ENCODE results near the gene SLCO2B1. TPM values are rescaled to one million over a fixed set of nuclear protein-coding genes. Genes with fewer than 3 reads are reported as not detected.

Gene SLCO2B1
- total and polyA plus RNA-seq, 5 experiments from 2014 or later: 0.99 to 2.3 TPM; not detected in 3

- Mint-ChIP-seq H3K36me3 (no peaks in the 10 kb centered on the region), H3K27ac (peak overlapping the region in 2 of 10 donors; percentile 3 to 39), H3K4me3 (no peak overlapping the region), H3K27me3 (peaks cover 1 to 10% (median 5%) of the 10 kb centered on the region in 5 donors), H3K4me1 (peaks cover 23 to 33% (median 28%) of the 10 kb centered on the region in 4 donors), H3K9me3 (no peaks in the 10 kb centered on the region)
- DNase-seq (no peak), ATAC-seq (no peak)
- POLR2A ChIA-PET: interaction anchor here (1.3 kb wide), 1 partner anchor 128 kb away, joined by 3 read pairs; no protein-coding TSS in a partner anchor
Measured at GRCh38 chr11:75146711-75147110, 4.2 kb upstream of the SLCO2B1 start.

DNA sequence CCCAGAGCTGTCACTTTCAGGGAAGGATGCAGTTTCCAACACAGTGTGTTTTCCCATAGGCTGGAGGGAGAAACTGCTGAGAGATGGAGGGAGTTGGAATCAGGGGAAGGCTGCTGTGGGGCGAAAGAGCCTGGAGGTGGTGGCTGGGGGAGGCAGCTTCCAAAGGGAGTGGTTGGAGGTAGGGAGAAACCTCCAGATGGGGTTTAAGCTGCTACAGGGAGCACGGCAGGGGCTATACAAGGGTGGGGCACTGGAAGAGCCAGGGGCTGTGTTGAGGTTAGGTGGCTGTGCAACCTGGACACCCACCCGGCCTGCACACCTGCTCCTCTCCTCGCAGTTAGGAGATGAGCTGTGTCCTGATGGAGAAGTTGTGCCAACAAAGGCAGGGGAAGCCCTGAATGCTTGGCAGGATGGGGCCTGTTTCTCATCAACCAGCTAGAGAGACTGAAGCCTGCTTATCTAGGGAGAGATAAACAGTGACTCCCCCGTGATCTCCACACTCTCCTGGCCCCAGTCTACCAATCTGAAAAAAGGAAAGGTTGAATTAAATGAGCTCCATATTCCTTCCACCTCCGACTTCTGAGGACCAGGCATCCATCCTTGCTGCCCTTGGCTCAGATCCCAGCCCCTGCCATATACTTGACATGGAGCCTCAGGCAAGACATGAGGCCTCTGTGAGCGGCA is 3.6 kb upstream of the SLCO2B1 start:
- peak overlapping the region in 2 of 10 donors; percentile 39 to 50 for H3K27ac Mint-ChIP-seq
- no peak overlapping the region for H3K4me3 Mint-ChIP-seq
- no peaks in the 10 kb centered on the region for H3K9me3 Mint-ChIP-seq
- no peak for ATAC-seq
- H3K27me3 Mint-ChIP-seq: peaks cover 1 to 15% (median 7%) of the 10 kb centered on the region in 5 donors
- H3K36me3 Mint-ChIP-seq: no peaks in the 10 kb centered on the region
- POLR2A ChIA-PET: interaction anchor here (1.3 kb wide), 1 partner anchor 128 kb away, joined by 3 read pairs; no protein-coding TSS in a partner anchor
- H3K4me1 Mint-ChIP-seq: peaks cover 21 to 27% (median 23%) of the 10 kb centered on the region in 4 donors
- DNase-seq: peak in 1 of 10 donors; percentile 40

- POLR2A ChIA-PET: interaction anchor here (1.3 kb wide), 1 partner anchor 127 kb away, joined by 3 read pairs; no protein-coding TSS in a partner anchor
- no peak for DNase-seq
- Mint-ChIP-seq H3K27ac (peak overlapping the region in 1 of 10 donors; percentile 39), H3K4me3 (no peak overlapping the region), H3K9me3 (no peaks in the 10 kb centered on the region), H3K36me3 (no peaks in the 10 kb centered on the region), H3K27me3 (peaks cover 1 to 15% (median 7%) of the 10 kb centered on the region in 5 donors), H3K4me1 (peaks cover 17 to 22% (median 18%) of the 10 kb centered on the region in 4 donors)
- no peak for ATAC-seq
Measured at GRCh38 chr11:75147875-75148263, 3.0 kb upstream of the SLCO2B1 start.

- DNase-seq: peak in 1 of 10 donors; percentile 26
- POLR2A ChIA-PET: no interaction called here
- no peak for ATAC-seq
- no peaks in the 10 kb centered on the region for H3K9me3 Mint-ChIP-seq
- H3K4me1 Mint-ChIP-seq: peaks cover 10 to 15% (median 12%) of the 10 kb centered on the region in 4 donors
- peaks cover 3 to 19% (median 9%) of the 10 kb centered on the region in 5 donors for H3K27me3 Mint-ChIP-seq
- no peaks in the 10 kb centered on the region for H3K36me3 Mint-ChIP-seq
- H3K27ac Mint-ChIP-seq: no peak overlapping the region
- H3K4me3 Mint-ChIP-seq: no peak overlapping the region
Measured at GRCh38 chr11:75148436-75148983, 2.4 kb upstream of the SLCO2B1 start.

DNA sequence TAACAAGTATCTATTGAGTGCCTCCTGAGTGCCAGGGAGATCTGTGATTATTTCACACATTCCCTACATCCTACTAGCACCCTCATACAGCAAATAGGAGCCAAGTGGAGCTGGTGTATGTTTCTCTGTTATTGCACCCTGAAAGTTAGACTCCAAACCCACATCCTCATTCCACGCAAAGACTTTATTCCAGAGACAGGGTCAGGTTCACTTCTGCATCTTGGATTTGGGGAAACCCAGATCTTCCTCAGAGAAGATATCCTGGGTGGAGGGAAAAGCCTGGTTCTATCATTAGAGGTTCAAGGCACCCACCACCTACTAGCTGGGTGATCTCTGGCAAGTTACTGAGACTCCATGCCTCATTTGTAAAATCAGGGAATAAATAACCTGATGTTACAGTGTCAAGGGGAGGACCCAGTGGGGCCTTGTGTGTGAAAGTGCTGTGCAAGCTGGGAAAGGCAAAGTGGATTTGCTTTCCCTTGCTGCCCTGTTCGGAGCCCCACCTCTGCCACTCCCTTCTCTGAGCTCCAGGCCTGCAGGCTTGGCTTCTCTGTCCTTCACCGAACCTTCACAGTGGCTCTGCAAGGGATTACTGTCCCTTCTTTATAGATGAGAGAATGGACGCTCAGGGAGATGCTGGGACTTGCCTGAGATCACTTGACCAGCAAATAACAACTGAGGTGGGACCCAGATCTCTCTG is 991 bp upstream of the SLCO2B1 start:
- peaks cover 3 to 19% (median 9%) of the 10 kb centered on the region in 5 donors for H3K27me3 Mint-ChIP-seq
- no peak for DNase-seq

GRCh38 chr11:75151346-75152047 is 590 bp downstream of the SLCO2B1 start:
- H3K27ac Mint-ChIP-seq: peak overlapping the region in 3 of 10 donors; percentile 14 to 26 (median 18)
- ATAC-seq (no peak), DNase-seq (peak in 1 of 10 donors; percentile 18)
- POLR2A ChIA-PET: no interaction called here
- H3K4me3 Mint-ChIP-seq: no peak overlapping the region
- H3K27me3 Mint-ChIP-seq: peaks cover 3 to 19% (median 9%) of the 10 kb centered on the region in 5 donors
- H3K9me3 Mint-ChIP-seq: no peaks in the 10 kb centered on the region
- no peaks in the 10 kb centered on the region for H3K36me3 Mint-ChIP-seq
- peaks cover 0 to 6% (median 1%) of the 10 kb centered on the region in 4 donors for H3K4me1 Mint-ChIP-seq

More for the DNA sequence above, 991 bp upstream of the SLCO2B1 start:
- POLR2A ChIA-PET: no interaction called here
- no peaks in the 10 kb centered on the region for H3K36me3 Mint-ChIP-seq
- no peak overlapping the region for H3K4me3 Mint-ChIP-seq
- peak overlapping the region in 1 of 10 donors; percentile 8 for H3K27ac Mint-ChIP-seq
- no peak for ATAC-seq
- H3K4me1 Mint-ChIP-seq: peaks cover 0 to 7% (median 4%) of the 10 kb centered on the region in 4 donors
- no peaks in the 10 kb centered on the region for H3K9me3 Mint-ChIP-seq

DNA sequence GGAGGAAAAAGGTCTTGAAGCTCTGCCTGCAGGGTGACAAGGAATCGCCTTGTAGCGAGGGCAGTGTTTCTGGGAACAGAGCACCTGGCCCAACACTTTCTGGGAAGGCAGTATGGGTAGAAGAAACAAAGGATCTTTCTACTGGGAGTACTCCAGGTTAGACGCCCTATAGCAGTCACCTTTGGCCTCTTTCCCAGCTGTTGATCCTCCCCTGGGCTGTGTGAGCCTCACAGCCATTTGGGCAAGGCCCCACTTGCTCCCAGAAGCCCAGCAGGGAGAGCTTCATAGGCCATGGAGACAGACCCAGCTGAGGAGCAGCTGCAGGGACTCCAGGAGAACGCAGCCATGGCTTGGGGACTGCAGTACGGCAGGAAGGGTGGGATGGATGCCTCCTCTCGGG is 1.2 kb downstream of the SLCO2B1 start:
- Mint-ChIP-seq H3K27me3 (peaks cover 3 to 19% (median 9%) of the 10 kb centered on the region in 5 donors), H3K36me3 (no peaks in the 10 kb centered on the region), H3K4me1 (peaks cover 0 to 6% (median 1%) of the 10 kb centered on the region in 4 donors), H3K9me3 (no peaks in the 10 kb centered on the region), H3K27ac (peak overlapping the region in 1 of 10 donors; percentile 18), H3K4me3 (no peak overlapping the region)
- DNase-seq: no peak
- ATAC-seq: no peak
- POLR2A ChIA-PET: no interaction called here

GRCh38 chr11:75152651-75153427 is 1.9 kb downstream of the SLCO2B1 start:
- Mint-ChIP-seq H3K4me1 (peaks cover 0 to 6% (median 1%) of the 10 kb centered on the region in 4 donors), H3K4me3 (no peak overlapping the region), H3K9me3 (no peaks in the 10 kb centered on the region), H3K36me3 (no peaks in the 10 kb centered on the region), H3K27me3 (peaks cover 3 to 19% (median 9%) of the 10 kb centered on the region in 5 donors), H3K27ac (no peak overlapping the region)
- ATAC-seq (no peak), DNase-seq (peak in 1 of 10 donors; percentile 42)
- POLR2A ChIA-PET: no interaction called here

DNA sequence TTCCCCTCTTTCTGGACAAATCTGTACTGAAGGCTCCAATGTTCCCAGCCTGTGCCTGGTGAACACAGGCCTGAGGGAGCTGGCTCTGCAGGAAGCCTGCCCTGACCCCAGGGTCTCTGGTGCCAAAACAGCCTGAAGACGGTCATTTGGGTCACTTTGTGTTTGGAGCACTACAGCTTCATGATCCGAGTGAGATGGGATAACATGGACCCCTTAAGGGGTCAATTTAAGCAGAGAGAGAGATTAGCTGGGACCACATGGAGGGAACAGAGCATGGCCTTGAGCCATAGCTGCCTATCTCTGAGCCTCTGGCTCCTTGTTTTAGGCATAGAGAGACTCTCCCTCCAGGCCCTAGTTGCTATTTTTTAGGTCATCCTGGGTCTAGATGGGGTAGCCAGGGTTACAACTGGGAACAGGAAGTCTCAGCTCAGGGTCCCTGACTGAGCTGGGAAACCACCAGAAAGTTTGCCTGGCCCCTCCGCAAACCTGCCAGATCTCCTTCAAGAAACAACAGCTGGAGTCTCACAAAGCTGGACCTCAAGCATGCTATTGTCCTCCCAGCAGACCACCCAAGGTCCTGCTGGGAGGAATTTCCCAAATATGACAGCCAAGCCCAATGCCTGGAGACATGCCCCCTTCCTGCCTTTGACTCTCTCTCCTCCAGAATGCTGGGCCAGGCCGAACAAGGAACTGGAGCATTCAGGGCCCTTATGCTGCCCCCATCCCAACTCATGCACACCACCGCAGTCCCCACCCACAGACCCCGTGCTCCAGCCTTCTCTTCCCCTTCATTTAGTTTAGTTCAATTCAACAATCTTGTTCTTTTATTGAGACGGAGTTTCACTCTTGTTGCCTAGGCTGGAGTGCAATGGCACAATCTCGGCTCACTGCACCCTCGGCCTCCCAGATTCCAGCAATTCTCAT is 4.0 kb downstream of the SLCO2B1 start:
- H3K9me3 Mint-ChIP-seq: no peaks in the 10 kb centered on the region
- H3K4me1 Mint-ChIP-seq: peaks cover 0 to 6% (median 0%) of the 10 kb centered on the region in 4 donors
- no peak for ATAC-seq
- no peaks in the 10 kb centered on the region for H3K36me3 Mint-ChIP-seq
- H3K4me3 Mint-ChIP-seq: no peak overlapping the region
- POLR2A ChIA-PET: no interaction called here
- peaks cover 3 to 19% (median 9%) of the 10 kb centered on the region in 5 donors for H3K27me3 Mint-ChIP-seq
- DNase-seq: no peak
- no peak overlapping the region for H3K27ac Mint-ChIP-seq

GRCh38 chr11:75155570-75156422 is 4.9 kb downstream of the SLCO2B1 start:
- Mint-ChIP-seq H3K27ac (peak overlapping the region in 1 of 10 donors; percentile 4), H3K4me1 (peaks cover 0 to 5% (median 0%) of the 10 kb centered on the region in 4 donors), H3K9me3 (peaks cover 0 to 5% (median 3%) of the 10 kb centered on the region in 9 donors), H3K4me3 (no peak overlapping the region), H3K36me3 (peaks cover 0 to 4% (median 0%) of the 10 kb centered on the region in 3 donors), H3K27me3 (peaks cover 4 to 14% (median 7%) of the 10 kb centered on the region in 5 donors)
- no peak for ATAC-seq
- peak in 1 of 10 donors; percentile 30 for DNase-seq
- POLR2A ChIA-PET: no interaction called here
